H1 (cell line): ENCODE results near the gene ELOVL5. TPM values are rescaled to one million over a fixed set of nuclear protein-coding genes. Genes with fewer than 3 reads are reported as not detected.

Experiments
- CHD7 ChIP-seq: fragments of 300-600 bp; sonication (generic); IDR thresholded peaks from 2 replicates; pipeline ENCODE4 v1.7.1; 2012; ENCODE audit warnings: low read length, moderate library complexity, mild to moderate bottlenecking, inconsistent platforms; ENCODE audit not compliant: insufficient replicate concordance
- E2F6 ChIP-seq: IDR thresholded peaks from 2 replicates; pipeline ENCODE4 v1.6.1; 2012; ENCODE audit warnings: inconsistent platforms
- RBBP5 ChIP-seq: IDR thresholded peaks from 2 replicates; pipeline ENCODE4 v1.7.1; 2012; ENCODE audit warnings: low read depth, mild to moderate bottlenecking, inconsistent platforms, low read length, moderate library complexity, borderline replicate concordance
- TEAD4 ChIP-seq: IDR thresholded peaks from 2 replicates; pipeline ENCODE4 v1.6.1; 2012; ENCODE audit warnings: low read depth, low read length, inconsistent platforms, mixed read lengths
- polyA plus RNA-seq, 7 experiments: library from polyadenylated mRNA; depleted of rRNA in 3 of 7; stranded (reverse) in 5 of 7; unstranded in 2 of 7; fragments of >200 nt in 5 of 7; fragments of 200-250 nt in 2 of 7; gene quantifications; 1 replicate in 5 of 7; 2 replicates in 1 of 7; 4 replicates in 1 of 7; pipeline versions ENCODE4 v1.2.1 to v1.2.3, GENCODE V29; 2011 to 2013; ENCODE audit warnings: missing spikeins in 2 of 7, mixed read lengths in 2 of 7
- total RNA-seq: library from RNA; stranded (reverse); fragmentation: NEBNext Ultra II Directional; extraction: Animal tissue kit (Norgen Biotek cat#: 25700); gene quantifications from 2 replicates; pipeline ENCODE4 v1.2.1, GENCODE V29; 2021

Gene ELOVL5
- total and polyA plus RNA-seq, 2 of the 8 experiments (the other 6 are each of a cell fraction or from before 2014, with no cell fraction given): 113 to 156 TPM

DNA sequence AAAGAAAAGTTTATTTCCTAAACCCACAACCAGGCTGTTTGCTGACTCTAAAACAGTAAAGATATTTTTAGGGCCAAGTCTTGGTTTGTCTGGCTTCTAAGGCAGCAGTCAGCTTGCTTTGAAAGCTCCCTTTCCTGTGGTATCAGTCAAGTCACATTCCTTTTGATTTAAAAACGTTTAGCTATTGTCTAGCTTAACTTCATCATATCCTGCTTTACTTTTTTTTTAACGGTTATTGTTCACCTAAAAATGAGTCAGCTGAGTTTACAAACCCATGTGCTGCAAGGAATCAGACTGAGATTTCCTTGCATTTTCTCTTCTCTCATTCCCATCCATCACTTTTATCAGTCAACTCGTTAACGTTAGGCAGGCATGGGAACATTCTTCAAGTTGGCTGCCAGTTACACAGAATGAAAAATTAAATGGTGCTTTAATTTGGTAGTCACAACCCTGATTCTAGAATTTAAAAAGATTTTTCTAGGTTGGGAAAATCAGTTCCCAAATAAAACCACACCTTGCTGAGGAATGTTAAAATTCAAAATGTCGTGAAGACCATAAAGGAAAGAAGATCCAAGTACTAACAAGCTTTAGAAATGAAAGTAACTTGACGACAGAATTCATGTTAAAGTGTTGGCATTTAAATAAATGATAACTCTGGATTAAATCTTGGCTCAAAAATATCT, 45.9 kb downstream of the ELOVL5 start (continued):
- no peak for TF ChIP-seq CHD7
- no peak for TF ChIP-seq TEAD4
- TF ChIP-seq E2F6: no peak
- no peak for TF ChIP-seq RBBP5
- TF ChIP-seq, all 59 proteins: peak for 0
